Coronary artery (tissue), 2 donors: ENCODE results near the gene CD34.

Experiments used
- DNase-seq: peaks from one replicate; pipeline ENCODE4 v3.0.0-alpha.2; 2017; ENCODE audit warnings: low spot score
- H3K27ac ChIP-seq, 2 donors: fragments of 200-600 bp; sonication (generic); one replicate each; pipeline ENCODE4 v1.5.1; 2016 to 2019
- H3K4me3 ChIP-seq: fragments of 200-600 bp; sonication (generic); 2 replicates; pipeline ENCODE4 v1.5.1; 2016; ENCODE audit warnings: mild to moderate bottlenecking, moderate library complexity
- TF ChIP-seq, protein P1 (sequence below): fragments of 200-600 bp; sonication (generic); IDR thresholded peaks from one replicate; pipeline ENCODE4 v1.5.1; 2019; ENCODE audit warnings: antibody characterized with exemption

Gene CD34

DNA sequence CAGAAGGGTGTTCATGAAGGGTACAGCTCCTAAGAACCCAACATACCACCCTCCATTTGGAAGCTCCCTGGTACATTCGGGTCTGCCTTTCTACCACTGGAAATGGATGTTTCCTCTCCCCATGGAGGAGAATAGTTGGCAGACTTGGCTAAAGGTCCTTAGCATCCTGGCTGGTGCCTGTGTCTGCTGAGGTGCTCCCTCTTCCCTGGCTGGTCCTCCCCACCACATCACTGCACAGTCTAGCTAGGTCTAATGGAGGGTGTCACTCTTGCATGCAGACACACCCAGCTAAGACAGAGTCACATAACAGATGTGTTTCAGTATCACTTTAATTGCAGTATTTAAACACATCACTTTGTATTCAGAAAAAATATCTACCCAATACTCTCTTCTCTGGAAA lies 24.7 kb downstream of the CD34 start:
- Histone ChIP-seq H3K27ac (peak overlapping the region in 1 of 2 donors; percentile 42), H3K4me3 (no peak overlapping the region)
- TF ChIP-seq, protein P1, sequence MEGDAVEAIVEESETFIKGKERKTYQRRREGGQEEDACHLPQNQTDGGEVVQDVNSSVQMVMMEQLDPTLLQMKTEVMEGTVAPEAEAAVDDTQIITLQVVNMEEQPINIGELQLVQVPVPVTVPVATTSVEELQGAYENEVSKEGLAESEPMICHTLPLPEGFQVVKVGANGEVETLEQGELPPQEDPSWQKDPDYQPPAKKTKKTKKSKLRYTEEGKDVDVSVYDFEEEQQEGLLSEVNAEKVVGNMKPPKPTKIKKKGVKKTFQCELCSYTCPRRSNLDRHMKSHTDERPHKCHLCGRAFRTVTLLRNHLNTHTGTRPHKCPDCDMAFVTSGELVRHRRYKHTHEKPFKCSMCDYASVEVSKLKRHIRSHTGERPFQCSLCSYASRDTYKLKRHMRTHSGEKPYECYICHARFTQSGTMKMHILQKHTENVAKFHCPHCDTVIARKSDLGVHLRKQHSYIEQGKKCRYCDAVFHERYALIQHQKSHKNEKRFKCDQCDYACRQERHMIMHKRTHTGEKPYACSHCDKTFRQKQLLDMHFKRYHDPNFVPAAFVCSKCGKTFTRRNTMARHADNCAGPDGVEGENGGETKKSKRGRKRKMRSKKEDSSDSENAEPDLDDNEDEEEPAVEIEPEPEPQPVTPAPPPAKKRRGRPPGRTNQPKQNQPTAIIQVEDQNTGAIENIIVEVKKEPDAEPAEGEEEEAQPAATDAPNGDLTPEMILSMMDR = no peak
- no peak for DNase-seq

DNA sequence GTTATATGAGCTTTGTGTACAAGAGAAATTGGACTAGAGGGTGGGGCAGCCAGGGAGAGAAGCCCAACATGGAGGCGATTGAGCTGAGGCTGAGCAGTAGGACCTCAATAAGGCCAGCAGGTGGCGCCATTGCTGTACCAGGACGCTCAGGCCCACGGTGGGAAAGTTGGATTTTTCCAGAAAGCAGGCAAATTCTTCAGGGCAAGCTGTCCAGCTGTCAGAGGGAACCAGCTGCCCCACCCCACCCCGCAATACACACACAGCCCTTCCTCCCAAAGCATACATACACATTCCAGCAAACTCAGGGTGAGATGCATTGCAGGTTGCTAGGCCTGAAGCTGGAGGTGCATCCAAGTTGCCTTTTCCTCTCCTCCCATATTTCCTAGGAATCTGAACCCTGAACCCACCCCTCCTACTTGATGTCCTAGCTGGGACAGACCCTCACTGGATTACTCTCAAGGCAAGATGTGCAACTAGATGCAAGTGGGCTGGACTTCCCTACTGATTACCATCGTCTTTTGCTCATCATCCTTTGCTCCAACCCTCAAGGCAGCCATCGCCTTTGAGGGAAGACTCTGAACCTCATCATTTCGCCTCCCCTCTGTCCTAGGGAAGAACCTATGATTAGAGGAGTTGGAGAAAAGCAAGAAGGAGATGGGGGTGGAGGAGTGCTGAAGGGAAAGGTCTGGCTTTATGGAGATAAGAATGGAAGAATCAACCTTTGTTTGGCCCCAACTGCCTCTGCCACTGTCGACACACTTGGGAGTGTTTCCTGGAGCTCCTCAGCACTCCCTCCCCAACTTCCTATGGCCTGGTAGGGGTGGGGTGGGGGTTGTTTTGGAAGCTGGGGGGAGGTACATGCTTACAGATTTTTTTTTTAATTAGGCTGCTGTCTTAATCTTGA lies 25.5 kb downstream of the CD34 start:
- DNase-seq = peak; percentile 86
- peak overlapping the region; percentile 1 to 45 for H3K27ac ChIP-seq
- TF ChIP-seq, protein P1 = peak; percentile 82
- H3K4me3 ChIP-seq = peak overlapping the region; percentile 15

DNA sequence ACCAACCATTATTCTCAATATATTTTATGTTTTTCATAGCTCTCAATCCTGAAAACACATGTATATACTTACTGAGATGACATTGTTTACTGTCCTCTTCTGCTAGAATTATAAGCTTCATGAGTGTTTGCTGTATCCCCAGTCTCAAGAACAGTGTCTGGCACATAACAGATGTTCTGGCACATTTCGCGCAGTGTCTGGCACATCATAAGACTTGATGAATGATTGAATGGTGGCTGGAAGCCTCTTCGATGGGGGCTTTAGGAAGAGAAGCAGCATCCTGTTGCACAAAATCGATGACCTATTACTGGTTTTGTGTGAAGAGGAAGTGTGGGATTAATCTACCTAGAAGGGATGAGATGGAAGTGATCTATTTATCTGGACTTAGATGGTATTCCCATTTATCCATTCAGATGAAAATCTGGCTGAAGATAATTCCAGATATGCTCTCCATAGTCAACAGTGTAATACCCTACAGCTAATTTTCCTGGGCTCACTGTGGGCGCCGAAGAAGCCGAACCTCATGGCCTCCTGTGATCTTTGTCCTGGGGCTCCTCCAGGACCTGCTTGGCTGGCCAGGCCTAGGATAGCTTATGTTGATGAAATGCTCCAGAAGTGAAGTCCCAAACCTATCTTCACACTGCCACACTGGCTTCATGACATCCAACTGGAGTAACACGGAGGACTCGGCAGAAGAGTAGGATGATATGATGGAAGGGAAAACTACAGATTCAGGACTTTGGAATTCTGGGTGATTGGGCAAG lies 26.5 kb downstream of the CD34 start:
- Histone ChIP-seq H3K27ac (peak overlapping the region; percentile 1 to 45), H3K4me3 (no peak overlapping the region)
- TF ChIP-seq, protein P1 = no peak
- no peak for DNase-seq

DNA sequence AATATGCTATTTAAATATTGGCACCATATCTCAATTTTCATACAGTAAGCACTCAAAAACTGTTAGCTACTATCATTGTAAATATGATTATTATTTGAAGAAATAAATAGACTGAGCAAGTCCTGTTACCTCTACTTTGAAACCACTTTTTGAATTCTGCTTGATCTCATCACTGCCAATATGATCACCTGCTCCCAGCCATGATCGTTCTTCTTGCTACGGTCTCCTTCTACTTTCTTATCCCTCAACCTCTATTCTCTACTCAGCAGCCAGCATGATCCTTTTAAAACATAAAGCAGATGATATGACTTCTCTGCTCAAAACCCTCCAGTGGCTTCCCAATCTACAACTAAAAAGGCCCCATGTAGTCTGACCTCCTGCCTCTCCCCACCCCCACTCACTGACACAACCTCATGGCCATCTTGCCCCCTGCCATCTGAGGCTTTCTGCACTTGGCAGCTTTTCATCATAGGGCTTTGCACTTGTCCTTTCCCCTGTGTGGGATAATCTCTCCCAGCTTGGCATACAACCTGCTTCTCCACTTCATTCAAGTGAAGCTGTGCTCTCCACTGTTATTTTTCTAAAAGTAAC lies 27.2 kb downstream of the CD34 start:
- TF ChIP-seq, protein P1 = no peak
- Histone ChIP-seq H3K4me3 (no peak overlapping the region), H3K27ac (no peak overlapping the region)
- DNase-seq = no peak

DNA sequence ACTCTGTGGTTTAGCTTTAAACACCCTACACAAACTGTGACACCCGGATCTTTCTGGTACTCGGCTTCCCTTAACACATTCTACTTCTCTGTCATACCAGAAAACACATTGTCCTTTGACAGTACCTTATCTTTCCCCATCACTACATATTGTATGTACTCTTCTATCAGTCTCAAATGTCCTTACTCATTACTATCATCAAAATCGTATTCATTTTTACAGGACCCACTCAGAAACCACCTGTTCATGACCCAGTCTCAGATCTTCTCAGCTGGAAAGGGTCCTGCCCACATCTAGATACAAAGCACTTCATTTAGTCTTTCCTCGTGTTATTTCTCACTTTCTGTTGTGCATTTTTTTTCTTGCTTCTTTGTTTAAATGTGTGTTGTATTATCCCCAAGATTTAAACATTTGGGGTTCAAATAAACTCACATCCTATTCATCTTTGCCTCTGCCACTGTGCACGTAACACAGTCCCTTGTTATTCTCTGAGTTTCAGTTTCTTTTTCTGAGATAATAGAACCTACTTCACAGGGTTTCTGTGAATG lies 27.7 kb downstream of the CD34 start:
- DNase-seq = no peak
- TF ChIP-seq, protein P1 = no peak
- H3K4me3 ChIP-seq = no peak overlapping the region
- H3K27ac ChIP-seq = no peak overlapping the region

DNA sequence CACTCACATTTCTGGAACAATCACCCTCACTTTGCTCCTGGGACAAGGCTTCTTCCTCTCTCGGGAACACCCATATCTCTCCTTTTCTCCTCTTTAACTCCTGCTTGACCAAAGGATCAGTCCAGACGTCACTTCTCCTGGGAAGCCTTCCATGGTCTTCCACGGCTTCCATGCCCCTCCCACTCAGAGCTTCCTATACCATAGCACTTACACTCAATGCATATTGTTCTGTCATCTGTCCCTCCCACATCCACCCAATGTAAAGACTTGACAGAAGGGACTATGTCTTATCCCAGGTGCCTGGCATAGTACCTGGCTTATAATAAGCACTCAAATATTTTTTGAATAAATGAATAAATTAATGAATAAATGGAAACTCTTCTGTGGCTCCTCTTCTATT lies 28.2 kb downstream of the CD34 start:
- DNase-seq = no peak
- TF ChIP-seq, protein P1 = no peak
- H3K4me3 ChIP-seq = no peak overlapping the region
- no peak overlapping the region for H3K27ac ChIP-seq
